ENCODE results near the gene DNAH2. TPM values are rescaled to one million over a fixed set of nuclear protein-coding genes. Genes with fewer than 3 reads are reported as not detected.
A peak's percentile ranks its signal among the peaks of the same experiment; 100 is the strongest.

Gene DNAH2
- total and polyA plus RNA-seq, 2 of the 13 experiments (the other 11 are each of a cell fraction or from before 2014, with no cell fraction given) = not detected

GRCh38 chr17:7833795-7834541 is 116.4 kb downstream of the DNAH2 start, which contains the start of gene KDM6B (continued):
- TF ChIP-seq RARA (CRISPR knock-in tag; IDR thresholded peaks at IDR 0.05) (0 out of 2 replicates have a peak, but pooled peaks have one; percentile 17), TAF15 (IDR thresholded peaks at IDR 0.05; ENCODE audit: low read depth, low read length, poor library complexity, severe bottlenecking) (peak; percentile 47), KDM5B (CRISPR knock-in tag; IDR thresholded peaks at IDR 0.05; ENCODE audit: borderline replicate concordance) (no peak), ZNF263 (CRISPR knock-in tag; IDR thresholded peaks at IDR 0.05) (0 out of 2 replicates have a peak, but pooled peaks have one; percentile 5), FOXK2 (IDR thresholded peaks at IDR 0.05) (no peak), MYC (CRISPR knock-in tag; IDR thresholded peaks at IDR 0.05; ENCODE audit: borderline replicate concordance) (0 out of 2 replicates have a peak, but pooled peaks have one; percentile 13), HIC2 (CRISPR knock-in tag; IDR thresholded peaks at IDR 0.05; ENCODE audit: low read depth) (no peak), ZNF362 (CRISPR knock-in tag; IDR thresholded peaks at IDR 0.05; ENCODE audit: borderline replicate concordance) (no peak), HNF1B (CRISPR knock-in tag; IDR thresholded peaks at IDR 0.05) (0 out of 2 replicates have a peak, but pooled peaks have one; percentile 69), ZNF574 (CRISPR knock-in tag; IDR thresholded peaks at IDR 0.05) (0 out of 2 replicates have a peak, but pooled peaks have one; percentile 13), ZBED4 (CRISPR knock-in tag; IDR thresholded peaks at IDR 0.05; ENCODE audit: borderline replicate concordance) (no peak), ZNF800 (CRISPR knock-in tag; IDR thresholded peaks at IDR 0.05) (0 out of 2 replicates have a peak, but pooled peaks have one; percentile 22)
